ENCODE measurements around the gene HS3ST5.
A peak's percentile ranks its signal among the peaks of the same experiment; 100 is the strongest.

Gene HS3ST5

GRCh38 chr6:114344971-114345275 lies 2.1 kb upstream of the HS3ST5 start:
- TF ChIP-seq REST (IDR thresholded peaks at IDR 0.05; ENCODE audit: insufficient read depth in 1 of 2, low read depth in 2 of 2, low read length in 2 of 2) (no peak), TAF1 (IDR thresholded peaks at IDR 0.05; ENCODE audit: borderline replicate concordance, insufficient read depth, low read length) (no peak), POLR2AphosphoS5 (IDR thresholded peaks at IDR 0.05; ENCODE audit: low read depth, low read length) (no peak)

- TF ChIP-seq SIN3A (IDR thresholded peaks at IDR 0.05; ENCODE audit: borderline replicate concordance, insufficient read depth, low read length) (no peak), TAF1 (IDR thresholded peaks at IDR 0.05; ENCODE audit: borderline replicate concordance, insufficient read depth, low read length) (no peak), REST (IDR thresholded peaks at IDR 0.05; ENCODE audit: insufficient read depth in 1 of 2, low read depth in 2 of 2, low read length in 2 of 2) (no peak), FOXP2 (optimal IDR thresholded peaks at IDR 0.05; ENCODE audit: borderline replicate concordance, extremely low read depth, extremely low read length, insufficient read depth) (no peak), POLR2AphosphoS5 (IDR thresholded peaks at IDR 0.05; ENCODE audit: low read depth, low read length) (no peak)
These were observed 1.6 kb upstream of the HS3ST5 start for GRCh38 chr6:114344246-114344970.

- TF ChIP-seq FOXP2 (optimal IDR thresholded peaks at IDR 0.05; ENCODE audit: borderline replicate concordance, extremely low read depth, extremely low read length, insufficient read depth), result no peak
- TF ChIP-seq TAF1 (IDR thresholded peaks at IDR 0.05; ENCODE audit: borderline replicate concordance, insufficient read depth, low read length), result peak; percentile 17; the same call in 1 of the 2 replicates
- no peak for TF ChIP-seq SIN3A (IDR thresholded peaks at IDR 0.05; ENCODE audit: borderline replicate concordance, insufficient read depth, low read length)
- TF ChIP-seq POLR2AphosphoS5 (IDR thresholded peaks at IDR 0.05; ENCODE audit: low read depth, low read length), result no peak
- TF ChIP-seq REST (IDR thresholded peaks at IDR 0.05; ENCODE audit: insufficient read depth in 1 of 2, low read depth in 2 of 2, low read length in 2 of 2), result no peak
These were observed 940 bp upstream of the HS3ST5 start for GRCh38 chr6:114343782-114344144.

GRCh38 chr6:114342086-114342825 lies 567 bp downstream of the HS3ST5 start:
- TF ChIP-seq POLR2AphosphoS5 (IDR thresholded peaks at IDR 0.05; ENCODE audit: low read depth, low read length) (no peak), SIN3A (IDR thresholded peaks at IDR 0.05; ENCODE audit: borderline replicate concordance, insufficient read depth, low read length) (0 out of 2 replicates have a peak, but pooled peaks have one; percentile 0), FOXP2 (optimal IDR thresholded peaks at IDR 0.05; ENCODE audit: borderline replicate concordance, extremely low read depth, extremely low read length, insufficient read depth) (no peak), REST (IDR thresholded peaks at IDR 0.05; ENCODE audit: insufficient read depth in 1 of 2, low read depth in 2 of 2, low read length in 2 of 2) (no peak)

Measured in PFSK-1 (cell line).